HepG2 (cell line): ENCODE measurements around the gene SPSB1.

Experiments used
- E2F1 ChIP-seq: sonication (generic); formaldehyde crosslinking; IDR thresholded peaks from 2 replicates; pipeline ENCODE4 v1.5.0; 2020; ENCODE audit warnings: missing genetic modification reagents
- ELF1 ChIP-seq: sonication (generic); formaldehyde crosslinking; IDR thresholded peaks from 2 replicates; pipeline ENCODE4 v1.4.0; 2020; ENCODE audit warnings: missing genetic modification reagents
- RXRA ChIP-seq: sonication (generic); formaldehyde crosslinking; IDR thresholded peaks from 2 replicates; pipeline ENCODE4 v1.5.1; 2020; ENCODE audit warnings: missing genetic modification reagents
- SKIL ChIP-seq: sonication (generic); formaldehyde crosslinking; IDR thresholded peaks from 2 replicates; pipeline ENCODE4 v1.8.0; 2022; ENCODE audit warnings: missing genetic modification reagents, mild to moderate bottlenecking, moderate library complexity, borderline replicate concordance
- TCF12 ChIP-seq, 2 experiments: fragments of 450-650 bp in 1 of 2; sonication (generic) in 1 of 2; formaldehyde crosslinking in 1 of 2; IDR thresholded peaks; 2 replicates each; pipeline versions ENCODE4 v1.6.1 to v1.8.0; 2017 to 2022; ENCODE audit warnings: antibody characterized with exemption in 1 of 2, mild to moderate bottlenecking in 1 of 2, missing genetic modification reagents in 1 of 2, moderate library complexity in 1 of 2
- TCF7L2 ChIP-seq: IDR thresholded peaks from 2 replicates; pipeline ENCODE4 v1.6.1; 2011; ENCODE audit warnings: mild to moderate bottlenecking, low read depth, low read length, moderate library complexity
- TSC22D2 ChIP-seq: sonication (generic); formaldehyde crosslinking; IDR thresholded peaks from 2 replicates; pipeline ENCODE4 v1.5.1; 2020; ENCODE audit warnings: missing genetic modification reagents, mild to moderate bottlenecking, borderline replicate concordance
- ZNF670 ChIP-seq: sonication (generic); formaldehyde crosslinking; IDR thresholded peaks from 2 replicates; pipeline ENCODE4 v1.8.0; 2022; ENCODE audit warnings: mild to moderate bottlenecking, missing genetic modification reagents, borderline replicate concordance
- TF ChIP-seq, protein P1 (sequence below): sonication (generic); formaldehyde crosslinking; IDR thresholded peaks from 2 replicates; pipeline ENCODE4 v1.4.0; 2020; ENCODE audit warnings: mild to moderate bottlenecking, missing genetic modification reagents
- TF ChIP-seq, protein P2 (sequence below): sonication (generic); formaldehyde crosslinking; IDR thresholded peaks from 2 replicates; pipeline ENCODE4 v1.5.0; 2020; ENCODE audit warnings: mild to moderate bottlenecking, missing genetic modification reagents, moderate library complexity
- TF ChIP-seq, protein P3 (sequence below): IDR thresholded peaks from 2 replicates; pipeline ENCODE4 v1.6.1; 2012; ENCODE audit warnings: inconsistent platforms

GRCh38 chr1:9295884-9296283 lies 3.2 kb downstream of the SPSB1 start:
- TF ChIP-seq, protein P1, sequence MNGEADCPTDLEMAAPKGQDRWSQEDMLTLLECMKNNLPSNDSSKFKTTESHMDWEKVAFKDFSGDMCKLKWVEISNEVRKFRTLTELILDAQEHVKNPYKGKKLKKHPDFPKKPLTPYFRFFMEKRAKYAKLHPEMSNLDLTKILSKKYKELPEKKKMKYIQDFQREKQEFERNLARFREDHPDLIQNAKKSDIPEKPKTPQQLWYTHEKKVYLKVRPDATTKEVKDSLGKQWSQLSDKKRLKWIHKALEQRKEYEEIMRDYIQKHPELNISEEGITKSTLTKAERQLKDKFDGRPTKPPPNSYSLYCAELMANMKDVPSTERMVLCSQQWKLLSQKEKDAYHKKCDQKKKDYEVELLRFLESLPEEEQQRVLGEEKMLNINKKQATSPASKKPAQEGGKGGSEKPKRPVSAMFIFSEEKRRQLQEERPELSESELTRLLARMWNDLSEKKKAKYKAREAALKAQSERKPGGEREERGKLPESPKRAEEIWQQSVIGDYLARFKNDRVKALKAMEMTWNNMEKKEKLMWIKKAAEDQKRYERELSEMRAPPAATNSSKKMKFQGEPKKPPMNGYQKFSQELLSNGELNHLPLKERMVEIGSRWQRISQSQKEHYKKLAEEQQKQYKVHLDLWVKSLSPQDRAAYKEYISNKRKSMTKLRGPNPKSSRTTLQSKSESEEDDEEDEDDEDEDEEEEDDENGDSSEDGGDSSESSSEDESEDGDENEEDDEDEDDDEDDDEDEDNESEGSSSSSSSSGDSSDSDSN (CRISPR knock-in tag), result no peak
- no peak for TF ChIP-seq ZNF670
- no peak for TF ChIP-seq TCF7L2
- no peak for TF ChIP-seq TCF12 (IDR thresholded peaks at IDR 0.05)
- no peak for TF ChIP-seq TCF12 (CRISPR knock-in tag; IDR thresholded peaks at IDR 0.05)
- TF ChIP-seq, protein P2, sequence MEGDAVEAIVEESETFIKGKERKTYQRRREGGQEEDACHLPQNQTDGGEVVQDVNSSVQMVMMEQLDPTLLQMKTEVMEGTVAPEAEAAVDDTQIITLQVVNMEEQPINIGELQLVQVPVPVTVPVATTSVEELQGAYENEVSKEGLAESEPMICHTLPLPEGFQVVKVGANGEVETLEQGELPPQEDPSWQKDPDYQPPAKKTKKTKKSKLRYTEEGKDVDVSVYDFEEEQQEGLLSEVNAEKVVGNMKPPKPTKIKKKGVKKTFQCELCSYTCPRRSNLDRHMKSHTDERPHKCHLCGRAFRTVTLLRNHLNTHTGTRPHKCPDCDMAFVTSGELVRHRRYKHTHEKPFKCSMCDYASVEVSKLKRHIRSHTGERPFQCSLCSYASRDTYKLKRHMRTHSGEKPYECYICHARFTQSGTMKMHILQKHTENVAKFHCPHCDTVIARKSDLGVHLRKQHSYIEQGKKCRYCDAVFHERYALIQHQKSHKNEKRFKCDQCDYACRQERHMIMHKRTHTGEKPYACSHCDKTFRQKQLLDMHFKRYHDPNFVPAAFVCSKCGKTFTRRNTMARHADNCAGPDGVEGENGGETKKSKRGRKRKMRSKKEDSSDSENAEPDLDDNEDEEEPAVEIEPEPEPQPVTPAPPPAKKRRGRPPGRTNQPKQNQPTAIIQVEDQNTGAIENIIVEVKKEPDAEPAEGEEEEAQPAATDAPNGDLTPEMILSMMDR, result no peak
- TF ChIP-seq, protein P3, sequence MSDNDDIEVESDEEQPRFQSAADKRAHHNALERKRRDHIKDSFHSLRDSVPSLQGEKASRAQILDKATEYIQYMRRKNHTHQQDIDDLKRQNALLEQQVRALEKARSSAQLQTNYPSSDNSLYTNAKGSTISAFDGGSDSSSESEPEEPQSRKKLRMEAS, result no peak
- TF ChIP-seq SKIL (CRISPR knock-in tag), result no peak
- TF ChIP-seq E2F1 (CRISPR knock-in tag), result no peak
- TF ChIP-seq TSC22D2 (CRISPR knock-in tag), result no peak
- no peak for TF ChIP-seq RXRA (CRISPR knock-in tag)
- TF ChIP-seq ELF1 (CRISPR knock-in tag), result no peak
